GM23338 (cell line): ENCODE data around the gene VWC2. TPM values are rescaled to one million over a fixed set of nuclear protein-coding genes. Genes with fewer than 3 reads are reported as not detected.

Experiments
- ATAC-seq: fragments of 200-7000 bp; cut with Tn5 transposase; 3 replicates; pipeline ENCODE4 v1.9.1; 2020
- DNase-seq: peaks from one replicate; pipeline ENCODE4 v3.0.0-alpha.2; 2015; ENCODE audit warnings: low spot score
- H2AFZ ChIP-seq: fragments of 200-600 bp; sonication (generic); 2 replicates; pipeline ENCODE4 v1.8.0; 2016; ENCODE audit warnings: antibody characterized with exemption, mild to moderate bottlenecking, moderate library complexity
- H3F3A ChIP-seq: fragments of 200-600 bp; sonication (generic); replicated peaks from 2 replicates; pipeline ENCODE4 v1.8.0; 2017; ENCODE audit warnings: antibody characterized with exemption, mixed run types, low read depth
- H3K27ac ChIP-seq: fragments of 200-600 bp; sonication (generic); 2 replicates; pipeline ENCODE4 v1.6.1; 2016; ENCODE audit warnings: low read depth
- H3K27me3 ChIP-seq: fragments of 200-600 bp; sonication (generic); 2 replicates; pipeline ENCODE4 v1.8.0; 2016; ENCODE audit warnings: mild to moderate bottlenecking, mixed run types, moderate library complexity; ENCODE audit not compliant: insufficient read depth
- H3K36me3 ChIP-seq: fragments of 200-600 bp; sonication (generic); 2 replicates; pipeline ENCODE4 v1.8.0; 2016; ENCODE audit warnings: mild to moderate bottlenecking; ENCODE audit not compliant: insufficient read depth
- H3K4me1 ChIP-seq: fragments of 200-600 bp; sonication (generic); 2 replicates; pipeline ENCODE4 v1.8.0; 2016; ENCODE audit warnings: mild to moderate bottlenecking, moderate library complexity; ENCODE audit not compliant: insufficient read depth
- H3K4me2 ChIP-seq: fragments of 200-600 bp; sonication (generic); 2 replicates; pipeline ENCODE4 v1.7.1; 2017; ENCODE audit warnings: mixed run types
- H3K4me3 ChIP-seq: fragments of 200-600 bp; sonication (generic); 2 replicates; pipeline ENCODE4 v1.6.1; 2016; ENCODE audit warnings: mixed run types
- H3K79me2 ChIP-seq: fragments of 200-600 bp; sonication (generic); replicated peaks from 2 replicates; pipeline ENCODE4 v1.8.0; 2017; ENCODE audit warnings: mild to moderate bottlenecking; ENCODE audit not compliant: insufficient read depth
- H3K9me2 ChIP-seq: fragments of 200-600 bp; sonication (generic); 2 replicates; pipeline ENCODE4 v1.8.0; 2017; ENCODE audit not compliant: insufficient read depth
- H4K20me1 ChIP-seq: fragments of 200-600 bp; sonication (generic); replicated peaks from 2 replicates; pipeline ENCODE4 v1.8.0; 2017; ENCODE audit warnings: mild to moderate bottlenecking; ENCODE audit not compliant: insufficient read depth
- H3K27ac Mint-ChIP-seq: 2 replicates; pipeline ENCODE4 v1.8.0; 2020; ENCODE audit warnings: inconsistent platforms, mild to moderate bottlenecking, moderate library complexity, mixed read lengths
- H3K27me3 Mint-ChIP-seq: 3 replicates; pipeline ENCODE4 v1.8.0; 2022; ENCODE audit warnings: low read depth, mild to moderate bottlenecking, moderate library complexity, mixed read lengths, inconsistent platforms; ENCODE audit not compliant: insufficient read depth, poor library complexity
- H3K36me3 Mint-ChIP-seq: 3 replicates; pipeline ENCODE4 v1.8.0; 2021; ENCODE audit warnings: low read depth, mild to moderate bottlenecking, inconsistent platforms, moderate library complexity, mixed read lengths
- H3K4me1 Mint-ChIP-seq: 3 replicates; pipeline ENCODE4 v1.8.0; 2020; ENCODE audit warnings: mild to moderate bottlenecking, inconsistent platforms, mixed read lengths
- H3K4me3 Mint-ChIP-seq: 3 replicates; pipeline ENCODE4 v1.8.0; 2021; ENCODE audit warnings: moderate library complexity, mild to moderate bottlenecking, inconsistent platforms, mixed read lengths
- H3K9me3 Mint-ChIP-seq: 3 replicates; pipeline ENCODE4 v1.8.0; 2020; ENCODE audit warnings: moderate library complexity, mild to moderate bottlenecking, inconsistent platforms, mixed read lengths
- CREB1 ChIP-seq: fragments of 250-450 bp; sonication (Bioruptor Pico); IDR thresholded peaks from 2 replicates; pipeline ENCODE4 v1.5.0; 2020; ENCODE audit warnings: low read depth, mild to moderate bottlenecking, moderate library complexity
- ETS1 ChIP-seq: IDR thresholded peaks from 2 replicates; pipeline ENCODE4 v1.6.1; 2016; ENCODE audit warnings: antibody characterized with exemption
- EZH2 ChIP-seq: fragments of 200-600 bp; sonication (generic); IDR thresholded peaks from one replicate; pipeline ENCODE4 v1.8.0; 2017; ENCODE audit warnings: antibody characterized with exemption, mild to moderate bottlenecking, low read depth; ENCODE audit not compliant: unreplicated experiment
- EZH2phosphoT487 ChIP-seq: fragments of 200-600 bp; sonication (generic); IDR thresholded peaks from one replicate; pipeline ENCODE4 v1.8.1; 2018; ENCODE audit warnings: antibody characterized with exemption; ENCODE audit not compliant: unreplicated experiment
- JUNB ChIP-seq: IDR thresholded peaks from one replicate; pipeline ENCODE4 v1.6.1; 2016; ENCODE audit warnings: antibody characterized with exemption; ENCODE audit not compliant: unreplicated experiment
- NANOG ChIP-seq: IDR thresholded peaks from 2 replicates; pipeline ENCODE4 v1.6.1; 2016; ENCODE audit warnings: antibody characterized with exemption, borderline replicate concordance
- POLR2AphosphoS5 ChIP-seq: IDR thresholded peaks from 2 replicates; pipeline ENCODE4 v1.6.1; 2016; ENCODE audit warnings: antibody characterized with exemption, low read depth
- STAT1 ChIP-seq: IDR thresholded peaks from one replicate; pipeline ENCODE4 v1.6.1; 2016; ENCODE audit warnings: antibody characterized with exemption; ENCODE audit not compliant: unreplicated experiment
- ZNF331 ChIP-seq: fragments of 250-450 bp; sonication (Bioruptor Pico); IDR thresholded peaks from 2 replicates; pipeline ENCODE4 v1.5.0; 2020; ENCODE audit warnings: low read depth, mild to moderate bottlenecking, moderate library complexity
- polyA plus RNA-seq: library from polyadenylated mRNA; unstranded; fragments of >200 nt; fragmentation: Nextera tagmentation; extraction: Ambion mirVana; gene quantifications from 2 replicates; pipeline ENCODE4 v1.2.1, GENCODE V29; 2016
- total RNA-seq: library from RNA; depleted of rRNA; stranded (reverse); fragments of >200 nt; shearing (Covaris generic); gene quantifications from 2 replicates; pipeline ENCODE4 v1.2.3, GENCODE V29; 2014
- TF ChIP-seq, protein P1 (sequence below), 2 experiments: fragments of 200-600 bp in 1 of 2; sonication (generic) in 1 of 2; conservative IDR thresholded peaks; 2 replicates each; pipeline versions ENCODE4 v1.5.1 to v1.6.1; 2016 to 2017; ENCODE audit warnings: antibody characterized with exemption in 2 of 2, low read depth in 2 of 2, mild to moderate bottlenecking in 2 of 2, moderate library complexity in 1 of 2
- TF ChIP-seq, protein P2 (sequence below): fragments of 250-450 bp; sonication (Bioruptor Pico); IDR thresholded peaks from 2 replicates; pipeline ENCODE4 v1.5.0; 2020; ENCODE audit warnings: mild to moderate bottlenecking, moderate library complexity

VWC2 gene
- total and polyA plus RNA-seq, 2 experiments from 2014 or later = 0.15 to 0.45 TPM

DNA sequence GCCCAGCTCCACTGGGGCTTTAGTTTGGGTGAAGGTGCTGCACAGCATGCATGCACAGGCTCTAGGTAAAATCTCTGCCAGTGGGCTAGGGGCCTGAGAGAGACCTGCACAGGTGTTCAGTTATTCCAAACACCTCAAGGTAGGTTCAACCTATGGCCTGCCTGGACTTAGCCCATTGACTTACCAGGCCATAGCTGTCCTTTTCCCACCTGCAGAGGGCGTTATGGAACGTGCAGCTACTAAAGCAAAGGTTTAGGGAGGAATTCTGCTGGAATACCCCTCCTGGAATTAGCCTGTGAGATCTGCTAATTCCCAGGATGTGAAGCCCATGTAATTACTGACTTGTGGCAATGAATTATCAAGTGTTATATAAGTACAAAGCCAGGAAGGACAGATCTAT is 3.6 kb downstream of the VWC2 start (continued):
- TF ChIP-seq, protein P1, sequence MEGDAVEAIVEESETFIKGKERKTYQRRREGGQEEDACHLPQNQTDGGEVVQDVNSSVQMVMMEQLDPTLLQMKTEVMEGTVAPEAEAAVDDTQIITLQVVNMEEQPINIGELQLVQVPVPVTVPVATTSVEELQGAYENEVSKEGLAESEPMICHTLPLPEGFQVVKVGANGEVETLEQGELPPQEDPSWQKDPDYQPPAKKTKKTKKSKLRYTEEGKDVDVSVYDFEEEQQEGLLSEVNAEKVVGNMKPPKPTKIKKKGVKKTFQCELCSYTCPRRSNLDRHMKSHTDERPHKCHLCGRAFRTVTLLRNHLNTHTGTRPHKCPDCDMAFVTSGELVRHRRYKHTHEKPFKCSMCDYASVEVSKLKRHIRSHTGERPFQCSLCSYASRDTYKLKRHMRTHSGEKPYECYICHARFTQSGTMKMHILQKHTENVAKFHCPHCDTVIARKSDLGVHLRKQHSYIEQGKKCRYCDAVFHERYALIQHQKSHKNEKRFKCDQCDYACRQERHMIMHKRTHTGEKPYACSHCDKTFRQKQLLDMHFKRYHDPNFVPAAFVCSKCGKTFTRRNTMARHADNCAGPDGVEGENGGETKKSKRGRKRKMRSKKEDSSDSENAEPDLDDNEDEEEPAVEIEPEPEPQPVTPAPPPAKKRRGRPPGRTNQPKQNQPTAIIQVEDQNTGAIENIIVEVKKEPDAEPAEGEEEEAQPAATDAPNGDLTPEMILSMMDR (conservative IDR thresholded peaks at IDR 0.05; ENCODE audit: low read depth in 2 of 2) = peak; percentile 78 to 86

GRCh38 chr7:49778731-49779270 is 5.4 kb downstream of the VWC2 start:
- H3K4me2 ChIP-seq = no peak overlapping the region
- H2AFZ ChIP-seq = peak overlapping the region; percentile 94; the same call in 1 of the 2 replicates
- H3K4me1 ChIP-seq = no peaks in the 10 kb centered on the region; the same call in 1 of the 2 replicates
- Mint-ChIP-seq H3K4me3 (no peak overlapping the region), H3K27ac (no peak overlapping the region), H3K4me1 (peaks cover 13% of the 10 kb centered on the region; the same call in 2 of the 3 replicates), H3K27me3 (peaks cover 27% of the 10 kb centered on the region), H3K9me3 (no peaks in the 10 kb centered on the region; the same call in 2 of the 3 replicates), H3K36me3 (no peaks in the 10 kb centered on the region)
- H4K20me1 ChIP-seq = no peaks in the 10 kb centered on the region
- DNase-seq (no peak), ATAC-seq (no peak)
- no peaks in the 10 kb centered on the region for H3K9me2 ChIP-seq
- no peak overlapping the region for H3K27ac ChIP-seq
- no peaks in the 10 kb centered on the region for H3K79me2 ChIP-seq
- no peaks in the 10 kb centered on the region for H3F3A ChIP-seq
- no peaks in the 10 kb centered on the region for H3K36me3 ChIP-seq
- H3K27me3 ChIP-seq = peaks cover 32% of the 10 kb centered on the region
- H3K4me3 ChIP-seq = no peak overlapping the region
- TF ChIP-seq CREB1 (CRISPR knock-in tag) = no peak
- TF ChIP-seq, protein P1 (conservative IDR thresholded peaks at IDR 0.05; ENCODE audit: low read depth in 2 of 2) = no peak
- no peak for TF ChIP-seq EZH2
- no peak for TF ChIP-seq ZNF331 (CRISPR knock-in tag)
- no peak for TF ChIP-seq POLR2AphosphoS5
- no peak for TF ChIP-seq STAT1
- TF ChIP-seq NANOG = no peak
- no peak for TF ChIP-seq ETS1
- TF ChIP-seq, protein P2, sequence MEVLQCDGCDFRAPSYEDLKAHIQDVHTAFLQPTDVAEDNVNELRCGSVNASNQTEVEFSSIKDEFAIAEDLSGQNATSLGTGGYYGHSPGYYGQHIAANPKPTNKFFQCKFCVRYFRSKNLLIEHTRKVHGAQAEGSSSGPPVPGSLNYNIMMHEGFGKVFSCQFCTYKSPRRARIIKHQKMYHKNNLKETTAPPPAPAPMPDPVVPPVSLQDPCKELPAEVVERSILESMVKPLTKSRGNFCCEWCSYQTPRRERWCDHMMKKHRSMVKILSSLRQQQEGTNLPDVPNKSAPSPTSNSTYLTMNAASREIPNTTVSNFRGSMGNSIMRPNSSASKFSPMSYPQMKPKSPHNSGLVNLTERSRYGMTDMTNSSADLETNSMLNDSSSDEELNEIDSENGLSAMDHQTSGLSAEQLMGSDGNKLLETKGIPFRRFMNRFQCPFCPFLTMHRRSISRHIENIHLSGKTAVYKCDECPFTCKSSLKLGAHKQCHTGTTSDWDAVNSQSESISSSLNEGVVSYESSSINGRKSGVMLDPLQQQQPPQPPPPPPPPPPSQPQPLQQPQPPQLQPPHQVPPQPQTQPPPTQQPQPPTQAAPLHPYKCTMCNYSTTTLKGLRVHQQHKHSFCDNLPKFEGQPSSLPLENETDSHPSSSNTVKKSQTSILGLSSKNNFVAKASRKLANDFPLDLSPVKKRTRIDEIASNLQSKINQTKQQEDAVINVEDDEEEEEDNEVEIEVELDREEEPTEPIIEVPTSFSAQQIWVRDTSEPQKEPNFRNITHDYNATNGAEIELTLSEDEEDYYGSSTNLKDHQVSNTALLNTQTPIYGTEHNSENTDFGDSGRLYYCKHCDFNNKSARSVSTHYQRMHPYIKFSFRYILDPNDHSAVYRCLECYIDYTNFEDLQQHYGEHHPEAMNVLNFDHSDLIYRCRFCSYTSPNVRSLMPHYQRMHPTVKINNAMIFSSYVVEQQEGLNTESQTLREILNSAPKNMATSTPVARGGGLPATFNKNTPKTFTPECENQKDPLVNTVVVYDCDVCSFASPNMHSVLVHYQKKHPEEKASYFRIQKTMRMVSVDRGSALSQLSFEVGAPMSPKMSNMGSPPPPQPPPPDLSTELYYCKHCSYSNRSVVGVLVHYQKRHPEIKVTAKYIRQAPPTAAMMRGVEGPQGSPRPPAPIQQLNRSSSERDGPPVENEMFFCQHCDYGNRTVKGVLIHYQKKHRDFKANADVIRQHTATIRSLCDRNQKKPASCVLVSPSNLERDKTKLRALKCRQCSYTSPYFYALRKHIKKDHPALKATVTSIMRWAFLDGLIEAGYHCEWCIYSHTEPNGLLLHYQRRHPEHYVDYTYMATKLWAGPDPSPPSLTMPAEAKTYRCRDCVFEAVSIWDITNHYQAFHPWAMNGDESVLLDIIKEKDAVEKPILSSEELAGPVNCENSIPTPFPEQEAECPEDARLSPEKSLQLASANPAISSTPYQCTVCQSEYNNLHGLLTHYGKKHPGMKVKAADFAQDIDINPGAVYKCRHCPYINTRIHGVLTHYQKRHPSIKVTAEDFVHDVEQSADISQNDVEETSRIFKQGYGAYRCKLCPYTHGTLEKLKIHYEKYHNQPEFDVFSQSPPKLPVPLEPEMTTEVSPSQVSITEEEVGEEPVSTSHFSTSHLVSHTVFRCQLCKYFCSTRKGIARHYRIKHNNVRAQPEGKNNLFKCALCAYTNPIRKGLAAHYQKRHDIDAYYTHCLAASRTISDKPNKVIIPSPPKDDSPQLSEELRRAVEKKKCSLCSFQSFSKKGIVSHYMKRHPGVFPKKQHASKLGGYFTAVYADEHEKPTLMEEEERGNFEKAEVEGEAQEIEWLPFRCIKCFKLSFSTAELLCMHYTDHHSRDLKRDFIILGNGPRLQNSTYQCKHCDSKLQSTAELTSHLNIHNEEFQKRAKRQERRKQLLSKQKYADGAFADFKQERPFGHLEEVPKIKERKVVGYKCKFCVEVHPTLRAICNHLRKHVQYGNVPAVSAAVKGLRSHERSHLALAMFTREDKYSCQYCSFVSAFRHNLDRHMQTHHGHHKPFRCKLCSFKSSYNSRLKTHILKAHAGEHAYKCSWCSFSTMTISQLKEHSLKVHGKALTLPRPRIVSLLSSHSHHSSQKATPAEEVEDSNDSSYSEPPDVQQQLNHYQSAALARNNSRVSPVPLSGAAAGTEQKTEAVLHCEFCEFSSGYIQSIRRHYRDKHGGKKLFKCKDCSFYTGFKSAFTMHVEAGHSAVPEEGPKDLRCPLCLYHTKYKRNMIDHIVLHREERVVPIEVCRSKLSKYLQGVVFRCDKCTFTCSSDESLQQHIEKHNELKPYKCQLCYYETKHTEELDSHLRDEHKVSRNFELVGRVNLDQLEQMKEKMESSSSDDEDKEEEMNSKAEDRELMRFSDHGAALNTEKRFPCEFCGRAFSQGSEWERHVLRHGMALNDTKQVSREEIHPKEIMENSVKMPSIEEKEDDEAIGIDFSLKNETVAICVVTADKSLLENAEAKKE (CRISPR knock-in tag) = no peak
- no peak for TF ChIP-seq JUNB
- TF ChIP-seq EZH2phosphoT487 = no peak
